GM19324 (cell line): ENCODE data around the gene ANKRD24.
A peak's percentile ranks its signal among the peaks of the same experiment; 100 is the strongest.
"Not testable (repeated sequence)": the region's sequence is repeated elsewhere in the genome, so short reads cannot be mapped to it uniquely, and the experiment has no call there.

ENCODE experiments used
- ATAC-seq: cut with Tn5 transposase; IDR thresholded peaks from one replicate; pipeline ENCODE4 v1.9.1; 2021; ENCODE audit warnings: mild to moderate bottlenecking, moderate library complexity; ENCODE audit not compliant: unreplicated experiment, low FRiP score

The ANKRD24 gene

GRCh38 chr19:4229179-4229931, 46.9 kb downstream of the ANKRD24 start, which contains the start of gene EBI3:
TSS of gene EBI3 (plus strand) at chr19:4229523. CDS start at chr19:4229551, 28 bp downstream.
- no peak for ATAC-seq

- not testable (repeated sequence) for ATAC-seq
These were observed 47.7 kb downstream of the ANKRD24 start for GRCh38 chr19:4230237-4230636.

DNA sequence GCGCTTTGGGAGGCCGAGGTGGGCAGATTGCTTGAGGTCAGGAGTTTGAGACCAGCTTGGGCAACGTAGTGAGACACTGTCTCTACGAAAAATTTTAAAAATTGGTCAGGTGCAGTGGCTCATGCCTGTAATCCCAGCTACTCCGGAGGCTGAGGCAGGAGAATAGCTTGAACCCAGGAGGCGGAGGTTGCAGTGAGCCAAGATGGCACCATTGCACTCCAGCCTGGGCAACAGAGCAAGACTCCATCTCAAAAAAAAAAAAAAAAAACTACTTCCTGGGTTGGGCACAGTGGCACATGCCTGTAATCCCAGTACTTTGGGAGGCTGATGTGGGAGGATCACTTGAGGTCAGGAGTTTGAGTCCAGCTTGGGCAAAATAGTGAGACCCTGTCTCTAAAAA, 49.0 kb downstream of the ANKRD24 start:
- ATAC-seq: not testable (repeated sequence)

GRCh38 chr19:4232139-4232538, 49.6 kb downstream of the ANKRD24 start:
- not testable (repeated sequence) for ATAC-seq

DNA sequence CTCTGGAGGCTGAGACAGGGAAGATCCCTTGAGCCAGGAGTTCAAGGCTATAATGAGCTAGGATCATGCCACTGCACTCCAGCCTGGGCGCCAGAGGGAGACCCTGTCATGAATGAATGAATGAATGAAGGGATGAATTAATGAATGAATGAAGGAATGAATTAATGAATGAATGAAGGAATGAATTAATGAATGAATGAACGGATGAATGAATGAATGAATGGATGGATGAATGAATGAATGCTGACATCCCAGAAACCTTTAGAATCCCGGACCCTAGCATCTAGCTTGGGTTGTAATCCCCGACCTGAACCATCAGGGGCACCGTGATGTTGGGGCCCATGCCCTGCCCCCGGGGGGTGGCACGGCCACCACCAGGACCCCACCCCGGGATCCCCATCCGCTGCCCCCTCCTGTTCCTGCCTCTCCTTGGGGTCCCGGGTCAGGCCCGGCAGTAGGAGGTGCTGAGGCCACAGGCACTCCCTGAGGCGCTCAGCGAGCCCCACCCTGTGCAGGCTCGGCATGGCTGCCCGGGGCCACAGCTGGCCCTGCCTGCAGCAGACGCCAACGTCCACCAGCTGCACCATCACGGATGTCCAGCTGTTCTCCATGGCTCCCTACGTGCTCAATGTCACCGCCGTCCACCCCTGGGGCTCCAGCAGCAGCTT, 50.3 kb downstream of the ANKRD24 start:
- no peak for ATAC-seq

GRCh38 chr19:4233282-4233853, 50.9 kb downstream of the ANKRD24 start:
- ATAC-seq: no peak

DNA sequence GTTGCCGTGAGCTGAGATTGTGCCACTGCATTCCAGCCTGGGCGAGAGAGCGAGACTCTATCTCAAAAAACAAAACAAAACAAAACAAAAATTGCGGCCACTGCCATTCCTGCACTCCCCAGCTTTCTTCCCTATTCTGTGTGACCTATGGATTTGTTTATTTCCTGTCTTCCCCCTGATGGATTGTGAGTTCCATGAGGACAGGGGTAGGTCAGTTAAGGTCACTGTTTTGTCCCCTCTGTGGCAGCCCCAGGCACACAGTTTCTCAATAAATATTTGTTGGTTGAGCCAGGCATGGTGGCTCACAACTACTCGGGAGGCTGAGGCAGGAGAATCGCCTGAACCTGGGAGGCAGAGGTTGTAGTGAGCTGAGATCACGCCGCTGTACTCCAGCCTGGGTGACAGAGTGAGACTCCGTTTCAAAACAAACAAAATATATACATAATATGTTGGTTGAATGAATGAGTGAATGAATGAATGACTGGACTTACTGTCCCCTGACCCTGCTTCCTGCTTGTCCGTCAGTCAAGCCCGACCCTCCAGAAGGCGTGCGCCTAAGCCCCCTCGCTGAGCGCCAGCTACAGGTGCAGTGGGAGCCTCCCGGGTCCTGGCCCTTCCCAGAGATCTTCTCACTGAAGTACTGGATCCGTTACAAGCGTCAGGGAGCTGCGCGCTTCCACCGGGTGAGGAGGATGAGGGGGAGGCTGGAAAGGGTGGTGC, 51.8 kb downstream of the ANKRD24 start:
- ATAC-seq: no peak

DNA sequence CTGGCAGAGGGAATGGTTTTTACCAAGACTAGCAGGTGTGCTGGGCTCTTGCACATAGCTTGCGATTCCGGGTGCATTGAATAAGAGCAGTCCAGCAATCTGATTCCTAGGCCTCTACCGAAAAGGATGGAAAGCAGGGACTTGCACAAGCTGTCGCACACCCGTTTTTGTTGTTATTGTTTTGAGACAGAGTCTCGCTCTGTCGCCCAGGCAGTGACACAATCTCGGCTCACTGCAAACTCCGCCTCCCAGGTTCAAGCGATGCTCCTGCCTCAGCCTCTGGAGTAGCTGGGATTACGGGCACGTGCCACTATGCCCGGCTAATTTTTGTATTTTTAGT, 52.3 kb downstream of the ANKRD24 start:
- no peak for ATAC-seq

- not testable (repeated sequence) for ATAC-seq
These were observed 55.0 kb downstream of the ANKRD24 start for GRCh38 chr19:4237510-4237909.

DNA sequence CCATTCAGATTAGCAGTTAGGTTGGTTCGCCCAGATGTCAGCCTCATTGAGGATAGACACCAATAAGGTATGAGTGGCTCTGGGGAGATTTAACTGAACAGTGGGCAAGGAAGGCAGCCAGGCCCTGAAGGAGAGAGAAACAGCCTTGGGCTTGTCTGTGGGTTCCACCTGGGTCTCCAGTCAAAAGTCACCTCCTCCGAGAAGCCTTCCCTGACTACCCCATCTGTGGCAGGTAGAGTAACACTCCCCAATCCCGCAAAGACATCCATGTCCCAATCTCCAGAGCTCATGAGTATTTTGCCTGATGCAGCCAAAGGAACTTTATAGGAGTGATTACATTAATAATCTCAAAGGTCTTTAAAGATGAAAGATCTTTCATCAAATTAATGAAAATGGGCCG, 56.3 kb downstream of the ANKRD24 start:
- no peak for ATAC-seq

DNA sequence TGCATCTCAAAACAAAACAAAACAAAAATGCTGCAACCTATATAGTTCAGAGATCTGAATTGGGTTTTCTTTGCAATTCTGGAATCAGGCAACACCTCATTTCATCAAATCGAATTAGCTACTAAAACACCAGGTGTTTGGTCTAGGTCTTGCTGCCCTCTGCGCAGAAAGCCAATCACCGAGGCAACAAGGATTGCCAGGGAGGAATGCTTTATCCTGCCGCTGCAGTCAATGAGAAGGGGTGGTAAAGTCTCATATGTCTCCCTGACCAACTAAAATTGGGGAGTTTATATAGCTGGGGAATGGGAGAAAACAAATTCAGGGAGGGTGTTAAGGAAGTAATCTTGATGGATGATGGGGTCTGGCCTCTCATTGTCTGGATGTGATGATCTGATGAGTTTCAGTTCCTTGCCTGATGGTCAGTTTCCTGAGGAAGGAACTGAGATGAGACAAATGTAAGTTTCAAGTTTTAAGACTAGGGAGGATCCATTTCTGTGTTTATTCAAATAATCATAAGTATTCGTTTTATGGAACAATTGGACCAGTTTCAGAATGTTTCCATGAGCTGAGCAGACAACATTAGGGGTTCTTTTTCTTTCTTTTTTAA, 59.4 kb downstream of the ANKRD24 start:
- ATAC-seq: no peak

GRCh38 chr19:4245938-4246337, 63.4 kb downstream of the ANKRD24 start:
- not testable (repeated sequence) for ATAC-seq

- peak; percentile 84 for ATAC-seq
These were observed 64.5 kb downstream of the ANKRD24 start, which contains the start of gene YJU2 for GRCh38 chr19:4246767-4247593. TSS of gene YJU2 (plus strand) at chr19:4247080. CDS start at chr19:4247147, 67 bp downstream.

DNA sequence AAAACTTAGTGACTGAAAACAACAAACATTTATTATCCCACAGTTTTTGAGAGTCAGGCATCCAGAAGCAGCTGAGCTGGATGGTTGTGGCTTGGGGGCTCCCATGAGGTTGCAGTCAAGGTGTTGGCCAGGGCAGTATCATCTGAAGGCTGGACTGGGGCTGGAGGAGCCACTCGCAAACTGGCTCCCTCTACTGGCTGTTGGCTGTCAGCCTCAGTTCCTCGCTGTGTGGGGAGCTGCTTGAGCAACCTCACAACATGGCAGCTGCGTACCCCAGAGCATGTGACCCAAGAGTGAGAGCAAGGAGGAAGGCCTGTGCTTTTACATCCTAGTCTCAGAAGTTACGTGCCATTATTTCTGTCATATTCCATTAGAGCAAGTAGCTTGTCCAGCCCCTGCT, 74.1 kb downstream of the ANKRD24 start:
- no peak for ATAC-seq

- ATAC-seq: no peak
These were observed 74.5 kb downstream of the ANKRD24 start for GRCh38 chr19:4257025-4257424.

DNA sequence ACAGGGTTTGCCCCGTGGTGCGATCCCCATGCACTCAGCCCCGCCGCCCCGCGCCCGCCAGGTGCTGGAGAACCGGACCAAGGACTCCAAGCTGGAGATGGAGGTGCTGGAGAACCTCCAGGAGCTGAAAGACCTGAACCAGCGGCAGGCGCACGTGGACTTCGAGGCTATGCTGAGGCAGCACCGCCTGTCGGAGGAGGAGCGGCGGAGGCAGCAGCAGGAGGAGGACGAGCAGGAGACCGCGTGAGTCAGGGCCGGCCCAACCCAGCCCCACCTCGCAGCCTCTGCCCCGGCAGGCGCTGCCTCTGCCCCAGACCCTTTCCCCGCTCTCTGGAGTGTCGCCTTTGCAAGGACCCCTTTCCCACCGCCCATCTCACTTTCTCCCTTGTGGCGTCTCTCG, 75.7 kb downstream of the ANKRD24 start:
- ATAC-seq: no peak

GRCh38 chr19:4260613-4261191, 78.2 kb downstream of the ANKRD24 start:
- ATAC-seq: no peak

DNA sequence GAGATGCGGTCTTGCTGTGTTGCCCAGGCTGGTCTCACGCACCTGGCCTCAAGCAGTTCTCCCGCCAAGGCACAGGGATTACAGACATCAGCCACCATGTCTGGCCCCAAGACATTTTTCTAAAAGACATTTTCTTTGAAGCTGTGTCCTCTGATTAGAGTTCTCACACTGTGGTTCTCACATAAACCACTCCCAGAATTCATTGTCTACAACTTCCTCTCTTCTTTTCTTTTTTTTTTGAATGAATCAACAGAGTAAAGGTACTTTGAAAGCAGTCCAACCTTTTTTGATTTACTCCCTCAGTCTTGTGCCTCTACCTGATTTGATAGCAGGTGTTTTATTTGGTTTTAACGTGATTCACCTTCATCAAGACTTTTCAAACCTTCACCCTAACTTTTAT, 82.3 kb downstream of the ANKRD24 start:
- no peak for ATAC-seq

DNA sequence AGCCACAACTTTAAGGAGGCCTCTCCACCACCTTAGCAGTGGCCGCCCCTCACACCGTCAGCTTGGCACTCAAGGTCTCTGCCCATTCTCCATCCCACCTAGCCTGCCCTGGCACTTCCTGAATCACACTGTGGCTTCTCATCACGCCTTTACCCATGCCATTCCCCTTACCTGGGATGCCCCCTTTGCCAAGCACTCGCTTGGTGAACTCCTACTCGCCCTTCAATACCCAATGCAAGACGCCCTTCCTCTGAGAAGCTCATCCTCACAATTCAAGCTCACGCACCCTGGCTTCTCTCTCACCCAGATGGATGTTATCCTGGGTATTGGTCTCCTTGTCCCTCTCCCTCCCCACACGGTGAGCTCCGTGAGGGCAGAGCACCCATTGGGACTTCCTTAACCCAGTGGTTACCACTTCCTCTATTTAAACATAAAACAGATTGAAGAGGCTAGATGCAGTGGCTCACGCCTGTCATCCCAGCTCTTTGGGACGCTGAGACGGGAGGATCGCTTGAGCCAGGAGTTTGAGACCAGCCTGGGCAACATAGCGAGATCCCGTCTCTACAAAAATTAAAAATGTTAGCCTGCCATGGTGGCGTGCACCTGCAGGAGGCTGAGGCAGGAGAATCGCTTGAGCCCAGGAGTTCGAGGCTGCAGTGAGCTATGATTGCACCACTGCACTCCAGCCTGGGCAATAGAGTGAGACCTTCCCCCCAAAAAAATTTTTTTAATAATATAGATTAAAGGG, 83.9 kb downstream of the ANKRD24 start:
- ATAC-seq: no peak
